CD4-positive, alpha-beta T cell treated with Interleukin-12 subunit alpha and Interleukin-12 subunit beta, for 1 hour (primary cell): Measurements from ENCODE around the gene RUNDC3A.
A peak's percentile ranks its signal among the peaks of the same experiment; 100 is the strongest.

Experiments
- DNase-seq: peaks from one replicate; pipeline ENCODE4 v3.0.0-alpha.2; 2020

Gene RUNDC3A

DNA sequence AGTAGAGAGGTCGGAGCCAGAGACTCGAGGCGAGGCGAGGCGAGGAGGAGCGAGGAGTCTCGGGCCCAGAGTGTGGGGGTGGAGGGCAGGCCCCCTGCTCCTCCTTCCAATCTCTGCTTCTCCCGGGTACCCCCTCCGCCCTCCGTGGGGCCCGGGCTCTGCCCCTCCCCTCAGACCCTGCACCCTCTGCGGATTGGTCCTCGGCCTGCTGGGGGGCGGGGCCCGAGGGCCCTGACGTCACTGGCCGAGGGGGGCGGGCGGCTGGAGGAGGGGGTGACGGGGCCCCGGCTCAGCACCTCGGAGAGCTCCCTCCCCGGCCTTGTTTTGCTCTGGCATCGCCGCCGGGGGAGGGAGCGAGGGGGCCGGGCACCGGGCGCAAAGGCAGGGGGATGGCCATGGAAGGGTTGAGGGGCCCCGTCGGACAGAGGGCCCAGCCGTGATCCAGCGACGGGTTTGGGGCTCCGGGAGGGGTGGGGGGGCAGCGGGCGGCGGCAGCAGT, at the start of gene RUNDC3A:
TSS of gene RUNDC3A (plus strand) at position 282 of the 499 bp plus-strand sequence. CDS start 232 bp downstream, outside the sequence.
- DNase-seq = peak; percentile 90

GRCh38 chr17:44258811-44259351, 49.5 kb upstream of the RUNDC3A start:
- no peak for DNase-seq

DNA sequence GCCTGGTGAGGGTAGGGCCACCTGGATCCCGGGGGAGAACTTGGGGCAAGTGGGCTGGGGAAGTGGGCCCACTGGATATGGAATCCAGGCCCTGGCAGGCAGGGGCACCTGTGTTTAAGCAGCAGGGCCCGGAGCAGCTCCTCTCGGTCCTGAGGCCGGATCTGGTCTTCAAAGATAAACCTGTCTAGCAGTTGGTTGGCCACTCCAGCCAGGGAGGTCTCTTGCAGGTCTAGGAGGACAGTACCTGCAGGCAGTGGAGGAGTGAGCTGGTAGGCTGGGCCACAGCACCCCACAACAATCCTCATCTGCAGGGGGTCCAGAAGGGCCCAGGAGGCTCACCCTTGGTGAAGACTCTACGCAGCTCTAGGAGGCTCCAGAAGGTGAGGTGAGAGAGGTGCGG, 48.1 kb upstream of the RUNDC3A start:
- no peak for DNase-seq

DNA sequence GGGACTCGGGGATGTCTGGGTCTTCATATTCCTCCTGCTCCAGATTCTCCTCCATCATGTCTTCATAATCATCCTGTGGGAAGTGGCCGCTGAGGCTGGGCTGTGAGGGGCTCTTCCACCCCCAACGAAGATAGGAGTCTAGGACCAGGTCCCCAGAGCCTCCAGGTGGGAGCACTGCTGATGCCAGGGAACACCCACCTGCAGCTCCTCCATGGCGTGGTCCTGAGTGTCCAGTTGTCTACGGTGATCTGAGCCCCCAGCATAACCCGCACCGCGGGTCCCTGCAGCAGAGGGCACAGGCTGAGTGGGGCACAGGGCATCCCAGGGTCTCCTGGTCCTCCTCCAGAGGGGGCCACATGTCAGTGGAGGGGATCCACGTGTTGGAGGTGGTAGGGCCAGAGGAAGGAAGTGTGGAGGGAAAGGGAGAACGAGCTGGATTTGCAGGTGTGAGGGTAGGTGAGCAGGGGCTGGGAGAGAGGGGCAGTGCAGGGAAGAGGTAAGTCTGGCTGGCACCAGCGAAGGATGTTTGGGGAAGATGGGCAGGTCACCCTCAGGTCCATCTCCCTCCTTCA, 45.7 kb upstream of the RUNDC3A start:
- no peak for DNase-seq

DNA sequence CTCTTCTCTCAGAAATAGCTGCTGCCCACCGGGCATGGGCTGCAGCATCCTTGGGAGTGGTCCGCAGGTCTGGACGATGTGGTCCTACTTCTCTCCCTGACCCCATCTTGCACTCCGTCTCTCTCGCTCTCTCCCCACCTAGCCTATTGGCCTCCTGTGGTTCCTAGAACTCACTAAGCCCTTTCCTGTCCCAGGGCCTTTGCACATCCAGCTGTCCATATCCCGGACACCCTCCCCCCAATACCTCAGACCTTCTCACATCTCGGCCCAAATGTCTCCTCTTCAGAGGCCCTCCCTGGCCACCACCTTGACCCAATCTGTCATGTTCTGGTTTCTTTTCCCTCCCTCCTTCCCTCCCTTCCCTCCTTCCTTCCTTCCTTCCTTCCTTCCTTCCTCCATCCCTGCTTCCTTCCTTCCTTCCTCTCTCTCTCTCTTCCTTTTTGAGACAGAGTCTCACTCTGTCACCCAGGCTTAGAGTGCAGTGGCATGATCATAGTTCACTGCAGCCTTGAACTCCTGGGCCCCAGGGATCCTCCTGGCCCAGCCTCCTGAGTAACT, 45.0 kb upstream of the RUNDC3A start:
- DNase-seq = no peak

- no peak for DNase-seq
These were observed 41.8 kb upstream of the RUNDC3A start for GRCh38 chr17:44266402-44267164.

DNA sequence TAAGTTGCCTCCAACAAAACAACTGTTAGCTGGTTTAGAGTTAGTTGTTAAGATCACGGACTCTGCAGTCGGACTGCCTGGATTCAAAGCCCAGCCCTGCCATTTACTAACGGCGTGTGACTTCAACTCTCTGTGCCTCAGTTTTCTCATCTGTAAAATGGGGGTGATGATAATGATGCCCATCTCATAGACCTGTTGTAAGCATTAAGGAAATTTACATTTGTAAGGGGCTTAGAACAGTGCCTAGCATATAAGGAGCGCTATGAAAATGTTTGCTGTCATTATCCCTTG, 41.3 kb upstream of the RUNDC3A start:
- DNase-seq = no peak

GRCh38 chr17:44267818-44268490, 40.4 kb upstream of the RUNDC3A start, which contains the start of gene SLC4A1:
SLC4A1 (minus strand) TSS chr17:44268135; CDS start chr17:44262866, 5,269 bp downstream.
- DNase-seq = no peak

DNA sequence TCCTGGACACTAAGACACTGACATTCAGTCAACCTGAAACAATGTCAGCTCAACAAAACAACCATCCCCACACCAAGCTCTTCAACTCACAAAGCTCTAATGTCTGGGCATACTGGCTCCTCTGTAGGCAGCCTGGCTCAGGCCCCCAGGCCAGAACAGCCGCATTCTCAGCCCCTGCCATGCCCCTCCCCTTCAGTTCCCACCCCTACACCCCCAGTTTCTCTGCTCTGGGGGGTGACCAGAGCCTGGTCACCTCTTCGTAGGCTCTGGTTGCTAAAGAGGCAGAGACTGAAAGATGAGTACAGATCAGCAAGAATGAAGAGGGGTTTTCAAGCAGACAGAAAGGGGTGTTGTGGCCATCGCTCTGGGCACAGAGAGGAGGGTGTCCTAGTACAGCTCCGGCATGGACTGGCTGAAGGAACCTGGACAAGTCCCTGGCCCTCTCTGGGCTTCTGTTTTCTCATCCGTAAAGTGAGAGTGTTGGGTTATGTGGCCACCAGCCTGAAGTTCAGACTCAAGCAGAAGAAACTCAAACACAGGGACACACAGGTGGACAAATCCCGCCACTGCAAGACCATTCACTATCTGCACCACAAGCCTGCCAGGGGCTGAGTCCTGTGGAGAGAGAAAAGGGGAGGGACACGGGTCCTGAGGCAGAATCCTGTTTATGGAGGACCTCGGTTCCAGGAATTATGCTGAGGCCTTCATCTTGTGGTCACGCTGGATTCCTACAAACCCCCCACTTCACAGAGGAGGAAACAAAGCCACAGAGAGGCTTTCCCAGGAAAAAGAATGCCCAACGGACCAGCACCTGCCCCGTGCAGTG, 39.5 kb upstream of the RUNDC3A start:
- DNase-seq = no peak

GRCh38 chr17:44269535-44270240, 38.7 kb upstream of the RUNDC3A start:
- DNase-seq = no peak

DNA sequence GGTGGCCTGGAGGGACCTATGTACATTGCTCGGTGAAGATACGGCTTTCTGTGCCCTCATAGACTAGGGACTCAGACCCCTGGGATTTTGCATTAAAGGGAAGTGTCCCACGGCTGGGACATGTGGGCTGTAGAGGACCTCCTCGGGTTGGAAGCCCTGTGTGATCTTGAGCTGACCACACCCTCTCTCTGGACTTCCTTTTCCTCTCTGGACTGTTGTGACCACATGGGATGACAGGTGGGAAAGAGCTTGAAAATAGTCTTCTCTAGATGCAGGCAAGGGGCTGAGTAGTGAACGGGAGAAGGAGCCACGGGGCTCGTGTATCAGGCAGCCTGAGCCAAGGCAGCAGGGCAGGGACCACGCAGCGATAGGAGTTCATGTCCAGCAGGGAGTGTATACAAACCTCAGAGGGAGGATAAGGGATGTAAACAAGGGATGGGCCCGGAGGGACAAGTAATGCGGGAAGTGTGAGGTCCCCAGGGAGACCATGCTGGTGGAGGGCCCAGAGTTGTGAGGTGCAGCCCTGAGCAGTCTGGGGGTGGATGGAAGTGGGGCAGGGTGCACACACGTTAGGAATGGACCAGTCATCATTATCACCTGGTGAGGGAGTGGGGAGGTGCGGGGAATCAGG, 36.0 kb upstream of the RUNDC3A start:
- no peak for DNase-seq

GRCh38 chr17:44272954-44273353, 35.4 kb upstream of the RUNDC3A start:
- DNase-seq = no peak

GRCh38 chr17:44273607-44274006, 34.8 kb upstream of the RUNDC3A start:
- DNase-seq = no peak

DNA sequence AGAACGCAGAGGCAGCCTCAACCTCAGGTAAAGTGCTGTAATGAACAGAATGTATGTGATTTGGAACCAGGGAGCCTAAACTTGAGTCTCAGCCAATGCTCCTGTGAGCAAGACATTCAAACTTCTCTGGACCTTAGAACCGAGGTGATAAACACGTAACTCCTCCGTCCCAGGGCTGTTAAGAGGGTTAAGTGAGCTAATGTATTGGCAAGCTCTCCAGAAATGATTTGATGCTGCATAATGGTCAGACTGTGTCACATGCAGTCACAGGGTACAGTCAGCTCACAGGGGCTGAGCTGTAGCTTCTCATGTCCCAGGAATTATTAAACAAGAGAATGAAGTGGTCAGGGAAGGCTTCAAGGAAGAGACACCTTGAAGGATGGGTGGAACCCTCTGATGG, 30.4 kb upstream of the RUNDC3A start:
- DNase-seq = no peak

- DNase-seq = no peak
These were observed 29.1 kb upstream of the RUNDC3A start for GRCh38 chr17:44279346-44279665.

GRCh38 chr17:44279666-44280391, 28.6 kb upstream of the RUNDC3A start:
- DNase-seq = peak; percentile 37

DNA sequence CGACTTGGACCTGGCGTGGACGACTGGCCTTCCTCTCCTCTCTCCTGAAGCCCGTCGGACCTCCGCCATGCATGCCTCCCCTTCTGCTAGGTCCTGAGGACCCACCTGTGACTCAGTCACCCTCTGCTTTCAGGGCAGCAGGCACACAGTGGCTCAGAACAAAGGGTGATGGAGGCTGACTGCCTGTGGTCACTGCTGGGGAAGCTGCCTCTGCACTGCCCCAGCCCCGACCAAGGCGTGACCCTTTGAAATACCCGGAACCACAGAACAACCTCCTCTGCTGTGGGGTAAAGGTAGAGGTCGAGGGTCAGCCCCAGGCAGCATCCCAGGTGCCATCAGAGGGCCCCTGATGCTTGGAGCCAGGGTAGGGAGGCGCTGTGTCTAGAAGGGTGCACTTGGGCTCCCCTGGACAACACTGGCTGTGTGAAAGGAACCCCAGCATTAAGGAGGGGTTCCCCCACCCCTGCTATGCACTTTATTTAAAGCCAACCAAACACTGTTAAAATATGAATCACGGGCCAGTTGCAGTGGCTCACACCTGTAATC, 27.9 kb upstream of the RUNDC3A start:
- DNase-seq = no peak

GRCh38 chr17:44281570-44281969, 26.8 kb upstream of the RUNDC3A start:
- no peak for DNase-seq

DNA sequence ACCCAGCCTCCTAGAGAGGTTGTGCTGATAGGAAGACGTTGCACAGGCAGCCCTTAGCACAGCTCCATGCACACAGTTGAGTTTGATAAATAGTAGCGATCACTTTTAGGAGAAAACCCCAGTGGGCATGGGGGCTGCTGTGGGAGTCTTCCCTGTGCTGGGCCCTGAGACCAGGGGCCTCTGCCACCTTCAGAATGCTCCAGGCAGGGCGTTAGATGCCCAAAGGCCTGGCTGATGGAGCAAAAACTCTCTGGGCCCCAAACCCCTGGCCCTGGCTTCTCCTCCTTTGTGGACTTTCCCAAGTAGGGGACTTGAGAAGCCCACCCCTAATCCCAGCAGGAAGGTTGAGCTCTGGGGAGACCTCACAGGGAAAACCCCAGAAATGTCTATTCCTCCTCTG, 26.1 kb upstream of the RUNDC3A start:
- no peak for DNase-seq

DNA sequence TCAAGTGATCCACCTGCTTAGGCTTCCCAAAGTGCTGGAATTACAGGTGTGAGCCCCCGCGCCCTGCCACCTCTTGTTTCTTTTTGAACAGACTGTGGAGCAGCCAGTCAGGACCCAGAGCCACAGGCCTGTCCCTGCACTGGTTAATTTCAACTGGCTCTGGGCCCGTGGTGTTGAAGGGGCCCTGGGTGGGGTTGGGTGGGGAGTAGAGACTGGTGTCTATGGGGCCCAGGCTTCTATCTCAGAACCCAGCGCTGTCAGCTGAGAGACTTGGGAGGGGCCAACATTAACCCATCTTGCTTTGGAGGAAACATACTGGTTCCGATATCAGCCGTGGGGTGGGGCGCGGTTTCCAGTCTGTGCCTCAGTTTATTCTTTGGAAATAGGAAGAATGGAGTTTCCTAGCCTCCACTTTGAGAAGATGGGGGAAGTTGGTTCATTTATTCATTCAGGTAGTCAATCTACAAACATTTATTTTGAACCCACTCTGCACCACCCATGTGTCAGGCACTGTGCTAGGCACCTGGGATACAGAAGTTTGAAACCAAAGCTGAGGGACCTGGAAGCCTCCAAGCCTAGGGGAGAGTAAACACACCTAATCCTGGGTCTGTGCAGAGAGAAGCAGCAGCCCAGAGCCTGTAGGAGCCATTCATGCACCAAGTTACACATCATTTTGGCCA, 24.9 kb upstream of the RUNDC3A start:
- DNase-seq = no peak
